Adrenal gland (tissue), 5 donors: ENCODE data around the gene SLC39A5.
A peak's percentile ranks its signal among the peaks of the same experiment; 100 is the strongest.

Source experiments
- CTCF ChIP-seq, 6 experiments: fragments of 450-650 bp in 4 of 6; fragments of 200-600 bp in 2 of 6; sonication (generic) in 1 of 6; IDR thresholded peaks; 1 replicate in 5 of 6; 2 replicates in 1 of 6; pipeline versions ENCODE4 v1.5.1 to v1.8.0; 2016 to 2021; ENCODE audit warnings: antibody characterized with exemption in 6 of 6, mild to moderate bottlenecking in 2 of 6, moderate library complexity in 1 of 6
- POLR2A ChIP-seq, 2 donors: fragments of 450-650 bp; IDR thresholded peaks; one replicate each; pipeline ENCODE4 v1.6.1; 2017; ENCODE audit warnings: antibody characterized with exemption in 2 of 2, mild to moderate bottlenecking in 2 of 2, moderate library complexity in 1 of 2
- donor health status: DM: no; HTN: no; CAD: no.

GRCh38 chr12:56193025-56193578 is 36.7 kb upstream of the SLC39A5 start:
- peak; percentile 83 to 90 (median 88) for TF ChIP-seq CTCF (IDR thresholded peaks at IDR 0.05)
- no peak for TF ChIP-seq POLR2A (IDR thresholded peaks at IDR 0.05)
